Ovary (tissue), 3 donors: ENCODE results near the gene RMI2.

Source experiments
- CTCF ChIP-seq, 3 donors: fragments of 450-650 bp in 2 of 3; fragments of 200-600 bp in 1 of 3; IDR thresholded peaks; one replicate each; pipeline versions ENCODE4 v1.5.1 to v1.8.0; 2016 to 2022; ENCODE audit warnings: antibody characterized with exemption in 3 of 3, mild to moderate bottlenecking in 1 of 3
- POLR2A ChIP-seq: fragments of 450-650 bp; IDR thresholded peaks from one replicate; pipeline ENCODE4 v1.6.1; 2017; ENCODE audit warnings: antibody characterized with exemption, mild to moderate bottlenecking, moderate library complexity
- donor health status: DM: no; HTN: no; CAD: no.

- TF ChIP-seq POLR2A (no peak), CTCF (IDR thresholded peaks at IDR 0.05) (no peak)
Measured at GRCh38 chr16:11361701-11362451, 16.6 kb downstream of the RMI2 start.
